ENCODE results near the gene CA9.
A peak's percentile ranks its signal among the peaks of the same experiment; 100 is the strongest.

CA9 gene

GRCh38 chr9:35651956-35652828 lies 21.5 kb upstream of the CA9 start:
- DNase-seq (ENCODE audit: low read depth), result no peak

DNA sequence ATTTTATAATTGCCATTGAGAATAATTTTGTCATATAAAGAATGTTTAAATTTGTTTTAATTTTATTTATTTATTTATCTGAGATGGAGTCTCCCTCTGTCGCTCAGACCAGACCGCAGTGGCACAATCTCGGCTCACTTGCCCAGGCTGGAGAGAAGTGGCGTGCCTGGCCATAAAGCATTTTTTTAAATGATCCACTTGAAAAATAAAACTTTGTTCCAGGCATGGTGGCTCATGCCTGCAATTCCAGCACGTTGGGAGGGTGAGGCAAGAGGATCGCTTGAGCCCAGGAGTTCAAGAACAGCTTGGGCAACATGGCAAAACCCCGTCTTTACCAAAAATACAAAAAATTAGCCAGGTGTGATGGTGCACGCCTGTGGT lies 20.9 kb upstream of the CA9 start:
- DNase-seq (ENCODE audit: low read depth), result no peak

DNA sequence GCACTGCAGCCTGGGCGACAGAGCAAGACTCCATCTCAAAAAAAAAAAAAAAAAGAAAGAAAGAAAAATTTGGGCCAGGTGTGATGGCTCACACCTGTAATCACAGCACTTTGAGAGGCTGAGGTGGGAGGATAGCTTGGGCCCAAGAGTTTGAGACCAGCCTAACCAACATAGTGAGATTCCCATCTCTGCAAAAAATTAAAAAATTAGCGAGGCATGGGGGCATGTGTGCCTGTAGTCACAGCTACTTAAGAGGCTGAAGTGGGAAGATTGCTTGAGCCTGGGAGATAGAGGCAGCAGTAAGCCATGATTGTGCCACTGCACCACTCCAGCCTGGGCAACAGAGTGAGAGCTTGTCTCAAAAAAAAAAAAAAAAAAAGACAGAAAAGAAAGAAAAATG lies 20.1 kb upstream of the CA9 start:
- no peak for DNase-seq (ENCODE audit: low read depth)

GRCh38 chr9:35656348-35656747 lies 17.4 kb upstream of the CA9 start:
- DNase-seq (ENCODE audit: low read depth), result no peak

- no peak for DNase-seq (ENCODE audit: low read depth)
These were observed 16.7 kb upstream of the CA9 start for GRCh38 chr9:35656831-35657545.

DNA sequence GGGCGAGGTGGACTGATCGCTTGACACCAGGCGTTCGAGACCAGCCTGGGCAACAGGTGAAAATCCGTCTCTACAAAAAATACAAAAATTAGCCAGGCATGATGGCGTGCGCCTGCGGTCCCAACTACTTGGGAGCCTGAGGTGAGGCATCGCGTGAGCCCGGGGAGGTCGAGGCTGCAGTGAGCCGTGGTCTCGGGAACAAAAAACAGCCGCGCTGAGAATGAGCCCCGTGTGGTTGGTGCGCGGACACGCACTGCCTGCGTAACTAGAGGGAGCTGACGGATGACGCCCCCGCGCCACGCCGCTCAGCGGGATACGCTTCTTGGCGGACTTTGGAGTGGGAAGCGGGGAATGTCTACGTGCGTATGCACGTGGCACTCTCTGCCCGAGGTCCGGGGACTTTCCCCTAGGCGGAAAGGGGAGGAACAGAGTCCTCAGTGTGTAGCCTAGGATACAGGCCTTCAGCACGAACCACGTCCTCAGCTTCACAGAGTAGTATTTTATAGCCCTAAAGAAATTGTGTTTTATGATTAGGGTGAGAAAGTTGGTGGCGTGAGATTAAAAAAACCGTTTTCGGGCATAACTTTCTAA lies 16.1 kb upstream of the CA9 start, which contains the start of gene RMRP:
TSS of gene RMRP (minus strand) at position 474 of the 591 bp plus-strand sequence.
- DNase-seq (ENCODE audit: low read depth), result peak; percentile 76

DNA sequence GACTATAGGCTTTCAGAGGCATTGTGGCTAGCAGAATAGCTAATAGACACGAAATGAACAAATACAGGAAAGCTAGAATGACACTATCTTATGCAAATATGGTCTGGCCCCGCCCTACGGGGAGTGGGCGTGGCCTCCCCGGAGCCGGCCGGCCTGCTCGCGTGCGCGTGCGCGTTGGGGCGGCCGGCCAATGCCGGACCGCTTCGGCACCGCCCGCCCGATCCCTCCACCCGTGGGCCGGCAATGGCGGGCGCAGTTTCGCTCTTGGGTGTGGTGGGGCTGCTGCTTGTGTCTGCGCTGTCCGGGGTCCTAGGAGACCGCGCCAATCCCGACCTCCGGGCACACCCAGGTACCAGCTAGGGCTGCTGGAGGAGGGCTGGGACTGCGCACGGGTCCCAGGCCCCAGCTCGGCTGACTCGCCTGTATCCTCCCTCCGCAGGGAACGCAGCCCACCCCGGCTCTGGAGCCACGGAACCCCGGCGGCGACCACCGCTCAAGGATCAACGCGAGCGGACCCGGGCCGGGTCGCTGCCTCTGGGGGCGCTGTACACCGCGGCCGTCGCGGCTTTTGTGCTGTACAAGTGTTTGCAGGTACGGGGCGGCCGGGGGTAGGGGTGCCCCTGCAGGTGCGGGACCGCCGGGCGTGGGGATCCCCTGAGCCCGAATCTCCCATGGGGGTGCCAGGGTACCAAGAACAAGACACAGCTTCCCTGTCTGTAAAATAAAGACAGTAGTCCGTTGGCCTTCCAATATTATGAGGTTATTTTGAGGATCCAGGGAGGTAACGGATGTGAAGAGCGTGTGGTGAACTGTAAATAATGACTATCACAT lies 15.4 kb upstream of the CA9 start, which contains the start of gene CCDC107:
TSS of gene CCDC107 (plus strand) at position 156 of the 831 bp plus-strand sequence. CDS start at position 244, 88 bp downstream.
- DNase-seq (ENCODE audit: low read depth), result peak; percentile 74

- DNase-seq (ENCODE audit: low read depth), result no peak
These were observed 14.8 kb upstream of the CA9 start for GRCh38 chr9:35658968-35659220.

DNA sequence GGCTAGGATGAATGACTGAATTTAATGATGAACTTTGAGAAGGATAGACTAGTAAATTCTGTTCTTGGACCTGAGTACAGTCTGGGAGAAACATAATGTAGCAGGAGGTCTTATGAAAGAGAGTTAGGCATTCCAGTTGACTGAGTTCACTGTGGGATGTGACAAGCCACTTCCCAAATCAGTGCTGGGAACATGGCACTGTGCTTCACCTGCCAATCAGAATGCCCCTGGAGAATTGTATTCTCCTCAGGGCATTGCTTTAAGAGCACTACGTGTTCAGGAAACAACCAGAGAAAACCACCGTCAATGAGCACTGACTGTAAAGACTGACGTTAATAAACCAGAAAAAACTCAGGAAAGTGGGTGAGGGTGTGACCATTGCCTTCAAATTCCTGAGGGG lies 14.4 kb upstream of the CA9 start:
- DNase-seq (ENCODE audit: low read depth), result no peak

DNA sequence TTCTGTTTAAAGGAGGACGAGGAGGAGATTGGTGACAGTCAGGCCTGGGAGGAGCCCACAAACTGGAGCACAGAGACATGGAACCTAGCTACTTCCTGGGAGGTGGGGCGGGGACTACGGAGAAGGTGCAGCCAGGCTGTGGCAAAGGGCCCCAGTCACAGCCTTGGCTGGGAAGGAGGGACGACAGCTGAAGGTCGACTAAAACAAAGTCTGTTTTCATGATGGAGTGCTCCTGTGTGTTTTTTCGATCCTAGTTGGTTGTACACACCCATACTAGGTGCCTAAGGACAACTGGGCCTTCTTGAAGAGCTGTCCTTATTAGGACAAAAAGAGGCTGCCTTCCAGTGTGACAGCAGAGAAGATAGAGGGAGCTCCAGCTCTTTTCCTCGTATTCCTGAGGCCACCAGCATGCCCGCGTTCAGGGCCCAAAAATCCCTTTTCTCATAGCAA lies 12.7 kb upstream of the CA9 start:
- no peak for DNase-seq (ENCODE audit: low read depth)

- DNase-seq (ENCODE audit: low read depth), result peak; percentile 21
These were observed 11.9 kb upstream of the CA9 start for GRCh38 chr9:35661756-35662350.

GRCh38 chr9:35662437-35662836 lies 11.3 kb upstream of the CA9 start:
- DNase-seq (ENCODE audit: low read depth), result no peak

- DNase-seq (ENCODE audit: low read depth), result peak; percentile 41
These were observed 8.9 kb upstream of the CA9 start, which contains the start of gene ARHGEF39 for GRCh38 chr9:35664531-35665470. Gene ARHGEF39, minus strand, starts transcription at chr9:35665195. Its CDS starts 26 bp downstream, at chr9:35665169.

GRCh38 chr9:35665471-35665818 lies 8.3 kb upstream of the CA9 start:
- DNase-seq (ENCODE audit: low read depth), result no peak

GRCh38 chr9:35666045-35666444 lies 7.7 kb upstream of the CA9 start:
- DNase-seq (ENCODE audit: low read depth), result no peak

DNA sequence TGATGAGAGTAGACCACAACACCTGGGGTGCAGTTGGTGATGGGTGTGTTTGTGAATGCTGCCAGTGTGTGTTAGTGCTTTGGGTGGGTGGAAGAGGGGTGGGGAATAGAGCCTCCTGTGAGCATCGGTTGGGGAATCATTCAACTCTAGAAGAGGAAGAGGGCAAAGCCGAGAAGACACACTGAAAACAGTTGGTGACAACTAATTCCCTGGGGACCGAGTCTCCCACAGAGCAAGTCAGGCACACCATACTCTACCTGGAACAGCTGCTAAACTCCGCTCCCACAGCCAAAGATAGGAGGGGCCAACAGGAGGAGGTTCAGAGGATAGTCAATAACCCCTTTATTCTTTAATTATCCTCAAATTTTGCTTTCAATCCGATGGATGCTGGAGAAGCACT lies 7.2 kb upstream of the CA9 start:
- no peak for DNase-seq (ENCODE audit: low read depth)

- DNase-seq (ENCODE audit: low read depth), result no peak
These were observed 5.8 kb upstream of the CA9 start for GRCh38 chr9:35667939-35668338.

GRCh38 chr9:35669331-35670145 lies 4.2 kb upstream of the CA9 start:
- DNase-seq (ENCODE audit: low read depth), result no peak

DNA sequence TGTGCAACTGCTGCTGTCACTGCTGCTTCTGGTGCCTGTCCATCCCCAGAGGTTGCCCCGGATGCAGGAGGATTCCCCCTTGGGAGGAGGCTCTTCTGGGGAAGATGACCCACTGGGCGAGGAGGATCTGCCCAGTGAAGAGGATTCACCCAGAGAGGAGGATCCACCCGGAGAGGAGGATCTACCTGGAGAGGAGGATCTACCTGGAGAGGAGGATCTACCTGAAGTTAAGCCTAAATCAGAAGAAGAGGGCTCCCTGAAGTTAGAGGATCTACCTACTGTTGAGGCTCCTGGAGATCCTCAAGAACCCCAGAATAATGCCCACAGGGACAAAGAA lies 265 bp downstream of the CA9 start:
- DNase-seq (ENCODE audit: low read depth), result no peak

DNA sequence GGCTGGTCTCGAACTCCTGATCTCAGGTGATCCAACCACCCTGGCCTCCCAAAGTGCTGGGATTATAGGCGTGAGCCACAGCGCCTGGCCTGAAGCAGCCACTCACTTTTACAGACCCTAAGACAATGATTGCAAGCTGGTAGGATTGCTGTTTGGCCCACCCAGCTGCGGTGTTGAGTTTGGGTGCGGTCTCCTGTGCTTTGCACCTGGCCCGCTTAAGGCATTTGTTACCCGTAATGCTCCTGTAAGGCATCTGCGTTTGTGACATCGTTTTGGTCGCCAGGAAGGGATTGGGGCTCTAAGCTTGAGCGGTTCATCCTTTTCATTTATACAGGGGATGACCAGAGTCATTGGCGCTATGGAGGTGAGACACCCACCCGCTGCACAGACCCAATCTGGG lies 1.5 kb downstream of the CA9 start:
- no peak for DNase-seq (ENCODE audit: low read depth)
